Jurkat, Clone E6-1 (cell line): ENCODE data around the gene CHAF1A.

Source experiments
- DNase-seq: peaks from one replicate; pipeline ENCODE4 v3.0.0-alpha.2; 2011; ENCODE audit warnings: low read depth, low spot score
- H3K4me3 ChIP-seq: 2 replicates; pipeline ENCODE4 v1.5.1; 2011; ENCODE audit warnings: mild to moderate bottlenecking, low read length, control low read depth, moderate library complexity

Gene CHAF1A

DNA sequence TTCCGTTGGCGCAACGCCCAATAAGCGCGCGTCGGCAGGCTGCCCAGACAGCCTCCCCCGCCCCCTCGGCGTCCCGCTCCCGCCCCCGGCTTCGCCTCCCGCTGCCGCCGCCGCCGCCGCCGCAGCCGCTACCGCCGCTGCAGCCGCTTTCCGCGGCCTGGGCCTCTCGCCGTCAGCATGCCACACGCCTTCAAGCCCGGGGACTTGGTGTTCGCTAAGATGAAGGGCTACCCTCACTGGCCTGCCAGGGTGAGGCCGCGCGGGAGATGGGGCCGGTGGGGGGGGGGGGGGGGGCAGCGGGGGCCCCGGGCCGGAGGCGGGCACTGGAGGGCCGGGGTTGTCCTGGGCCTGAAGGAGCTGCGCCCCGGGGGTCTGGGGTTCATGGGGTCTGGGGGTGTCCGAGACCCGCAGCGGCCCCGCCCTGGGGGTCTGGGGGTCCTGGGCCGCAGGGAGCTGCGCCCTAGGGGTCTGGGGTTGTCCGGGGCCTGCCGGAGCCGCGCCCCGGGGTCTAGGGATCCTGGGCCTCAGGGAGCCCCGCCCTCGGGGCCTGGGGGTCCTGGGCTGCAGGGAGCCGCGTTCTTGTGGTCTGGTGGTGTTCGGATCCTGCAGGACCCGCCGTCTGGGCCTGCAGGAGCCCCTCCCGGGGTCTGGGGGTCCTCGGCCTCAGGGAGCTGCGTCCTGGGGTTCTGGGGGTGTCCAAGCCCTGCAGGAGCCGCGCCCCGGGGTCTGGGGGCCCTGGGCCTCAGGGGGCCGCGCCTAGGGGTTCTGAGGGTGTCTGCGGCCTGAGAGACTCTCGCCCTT lies 69.9 kb downstream of the CHAF1A start, which contains the start of gene HDGFL2:
HDGFL2 (plus strand) TSS at position 124 of the 801 bp plus-strand sequence; CDS start at position 178, 54 bp downstream.
- no peak for DNase-seq
- H3K4me3 ChIP-seq: peak within 1 kb of the TSS; percentile 75

DNA sequence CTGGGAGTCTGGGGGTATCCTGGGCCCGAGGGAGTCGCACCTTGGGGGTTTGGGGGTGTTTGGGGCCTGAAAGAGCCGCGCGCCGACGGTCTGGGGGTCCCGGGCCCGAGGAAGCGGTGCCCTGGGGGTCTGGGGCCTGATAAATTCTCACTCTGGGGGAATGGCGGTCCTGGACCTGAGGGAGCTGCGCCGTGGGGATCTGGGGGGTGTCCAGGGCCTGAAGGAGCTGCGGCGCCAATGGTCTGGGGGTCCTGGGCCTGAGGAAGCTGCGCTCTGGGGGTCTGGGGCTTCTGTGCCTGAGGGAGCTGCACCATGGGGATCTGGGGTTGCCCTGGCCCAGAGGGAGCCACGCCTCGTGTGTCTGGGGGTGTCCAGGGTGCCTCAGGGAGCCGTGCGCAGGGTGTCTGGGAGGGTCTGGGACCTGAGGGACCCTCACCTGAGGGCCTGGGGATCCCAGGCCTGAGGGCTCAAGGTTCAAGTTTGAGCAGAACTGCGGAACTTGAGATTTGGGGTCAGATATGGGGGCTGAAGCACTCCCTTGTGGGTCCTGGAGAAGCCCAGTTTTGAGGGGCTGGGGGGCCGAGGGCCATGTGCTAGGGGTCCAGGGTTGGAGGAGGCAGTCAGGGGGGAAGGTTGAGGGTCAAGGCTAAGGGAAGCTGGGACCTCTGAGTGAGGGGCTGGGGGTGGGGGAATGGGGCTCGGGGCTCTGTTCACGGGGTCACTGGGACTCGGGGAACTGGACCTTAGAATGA lies 70.7 kb downstream of the CHAF1A start:
- no peak for DNase-seq

DNA sequence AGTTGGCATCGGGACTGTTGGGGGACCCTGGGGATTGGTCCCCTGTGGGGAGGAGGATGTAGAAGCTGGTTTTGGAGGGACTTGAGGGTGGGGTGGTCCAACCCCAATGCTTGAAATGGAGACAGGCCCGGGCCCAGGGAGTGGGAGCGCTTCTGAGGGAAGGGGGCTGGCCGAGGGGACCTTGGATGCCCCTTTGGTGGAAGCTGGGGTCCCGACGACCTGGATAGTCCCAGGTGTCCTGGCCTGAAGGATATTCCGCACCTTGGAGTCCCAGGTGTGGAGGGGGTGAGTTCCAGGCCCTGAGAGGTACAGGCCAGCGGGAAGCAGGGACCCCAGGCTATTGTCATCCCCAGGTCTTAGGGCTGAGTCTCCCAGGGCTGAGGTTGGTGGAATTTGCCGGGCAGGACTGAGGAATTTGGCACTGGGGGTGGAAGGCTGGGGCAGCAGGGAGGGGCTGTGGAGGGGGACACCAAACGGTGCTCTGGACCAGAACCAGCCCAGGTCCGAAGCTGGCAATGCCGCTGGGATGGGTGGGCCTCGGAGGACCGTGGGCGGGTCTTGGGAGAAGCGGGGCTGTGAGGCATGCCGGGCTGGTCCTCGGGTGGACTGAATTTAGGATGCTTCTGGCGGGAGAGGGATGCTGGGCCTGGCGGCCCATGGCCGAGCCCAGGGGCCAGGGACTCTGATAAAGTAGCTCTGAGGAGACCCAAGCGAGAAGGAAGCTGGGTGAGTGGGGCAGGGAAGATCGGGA lies 71.5 kb downstream of the CHAF1A start:
- peak overlapping the region; percentile 75 for H3K4me3 ChIP-seq
- DNase-seq: no peak

More for the DNA sequence above, 70.7 kb downstream of the CHAF1A start:
- peak overlapping the region; percentile 75 for H3K4me3 ChIP-seq

DNA sequence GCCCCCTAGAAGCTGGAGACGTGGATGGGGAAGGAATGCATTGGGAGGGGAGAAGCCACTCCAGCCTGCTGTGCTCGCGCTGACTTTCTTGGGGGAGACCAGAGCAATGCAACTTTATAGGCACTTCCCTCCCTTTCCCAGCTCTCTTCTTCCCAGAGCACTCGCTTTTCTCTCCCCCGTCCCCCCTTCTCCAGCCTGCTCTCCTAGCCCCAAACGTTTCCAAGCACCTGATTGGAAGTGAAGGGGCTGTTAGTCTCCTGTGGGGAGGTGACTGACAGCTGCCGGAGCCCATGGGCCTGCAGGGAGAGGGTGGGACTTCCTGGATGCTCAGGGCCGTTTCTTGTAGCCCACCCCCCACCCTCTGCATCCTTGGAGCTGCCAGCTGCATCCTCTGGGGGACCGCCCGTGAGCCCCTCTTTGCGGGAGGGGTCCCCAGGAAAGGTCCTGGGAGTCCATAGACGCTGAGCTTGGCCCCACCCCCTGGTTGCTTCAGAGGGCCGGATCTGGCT lies 72.1 kb downstream of the CHAF1A start:
- peak overlapping the region; percentile 75 for H3K4me3 ChIP-seq
- peak; percentile 70 for DNase-seq

DNA sequence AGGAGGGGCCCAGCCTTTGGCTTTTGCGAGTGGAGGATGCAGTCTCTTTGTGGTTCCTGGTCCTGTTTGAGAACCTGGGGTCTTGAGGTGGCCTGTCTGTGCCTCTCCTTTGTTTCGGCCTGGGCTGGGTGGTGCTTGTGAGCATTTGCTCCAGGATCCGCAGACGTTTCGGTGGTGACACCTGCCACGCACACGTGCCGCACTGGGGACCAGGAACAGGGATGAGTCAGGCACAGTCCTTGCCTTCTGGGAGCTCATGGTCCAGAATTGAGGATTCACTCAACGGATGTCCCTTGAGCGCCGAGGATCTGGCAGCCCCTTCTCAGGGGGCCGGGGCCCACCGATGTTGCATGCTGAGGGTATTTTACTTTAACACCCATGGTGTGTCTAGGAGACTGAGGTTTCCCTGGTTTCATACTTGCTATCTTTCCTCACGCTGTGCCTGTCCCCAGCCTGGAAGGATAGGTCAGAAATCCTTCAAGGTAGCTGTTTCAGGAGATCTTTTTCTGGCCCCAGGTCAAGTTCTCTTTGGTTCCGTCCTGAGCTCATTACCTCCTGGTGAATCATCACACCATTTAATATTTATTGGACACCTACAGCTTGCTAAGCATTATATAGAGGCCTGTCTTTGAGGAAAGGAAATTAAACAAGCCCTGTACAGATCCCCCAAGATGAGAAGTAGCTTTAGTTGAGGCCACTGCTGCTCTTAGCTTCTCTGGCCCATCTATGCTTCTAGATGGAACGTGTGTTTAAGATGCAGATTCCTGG lies 74.8 kb downstream of the CHAF1A start:
- DNase-seq: no peak
- no peak overlapping the region for H3K4me3 ChIP-seq

DNA sequence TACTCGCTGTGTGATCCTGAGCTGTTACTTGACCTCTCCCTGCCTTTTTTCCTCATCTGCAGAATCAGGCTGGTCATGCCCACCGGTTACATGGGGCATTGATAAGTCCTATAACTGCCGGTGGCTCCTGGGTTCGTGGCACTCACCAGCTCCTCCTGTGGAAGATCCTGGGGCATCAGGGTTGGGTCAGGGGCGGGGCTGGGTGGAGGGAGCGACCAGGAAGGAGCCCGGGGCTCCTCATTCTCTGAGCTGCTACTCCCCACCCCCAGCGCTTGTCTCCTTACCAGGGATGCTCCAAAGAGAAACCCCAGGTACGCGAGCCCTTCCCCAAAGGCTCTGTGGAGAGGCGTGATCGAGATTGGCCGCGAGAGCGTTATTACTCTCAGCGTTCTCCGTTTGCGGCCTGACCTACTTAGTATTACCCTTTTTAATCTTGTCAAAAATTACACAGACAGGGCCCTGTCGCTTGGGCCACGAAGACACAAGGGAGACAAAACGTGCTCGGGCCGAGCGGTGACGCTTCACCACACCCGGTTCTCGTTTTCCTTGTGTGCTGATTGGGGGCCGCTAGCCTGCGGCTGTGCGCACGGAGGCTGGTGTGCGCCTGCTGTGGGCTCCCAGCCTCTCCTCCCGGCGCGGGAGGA lies 80.4 kb downstream of the CHAF1A start:
- no peak for DNase-seq
- H3K4me3 ChIP-seq: no peak overlapping the region

DNA sequence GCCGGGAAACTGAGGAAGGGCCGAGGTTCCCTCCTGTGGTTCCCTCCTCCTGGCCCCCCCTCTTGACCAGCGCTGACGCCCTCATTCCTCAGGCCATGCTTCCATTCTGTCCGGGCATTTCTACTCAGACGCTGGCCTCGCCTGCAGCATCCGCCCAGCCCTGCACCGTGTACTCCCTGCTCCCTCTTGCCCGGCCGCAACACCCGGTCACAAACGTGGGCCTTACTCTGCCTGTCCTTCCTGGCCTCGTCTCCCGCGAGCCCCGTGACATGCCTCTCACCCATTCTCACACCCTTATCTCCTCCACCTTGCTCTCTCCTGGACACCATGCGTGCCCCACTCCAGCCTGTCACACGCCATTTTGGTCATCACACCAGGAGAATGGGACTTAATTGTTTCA lies 80.9 kb downstream of the CHAF1A start:
- no peak for DNase-seq
- H3K4me3 ChIP-seq: no peak overlapping the region

DNA sequence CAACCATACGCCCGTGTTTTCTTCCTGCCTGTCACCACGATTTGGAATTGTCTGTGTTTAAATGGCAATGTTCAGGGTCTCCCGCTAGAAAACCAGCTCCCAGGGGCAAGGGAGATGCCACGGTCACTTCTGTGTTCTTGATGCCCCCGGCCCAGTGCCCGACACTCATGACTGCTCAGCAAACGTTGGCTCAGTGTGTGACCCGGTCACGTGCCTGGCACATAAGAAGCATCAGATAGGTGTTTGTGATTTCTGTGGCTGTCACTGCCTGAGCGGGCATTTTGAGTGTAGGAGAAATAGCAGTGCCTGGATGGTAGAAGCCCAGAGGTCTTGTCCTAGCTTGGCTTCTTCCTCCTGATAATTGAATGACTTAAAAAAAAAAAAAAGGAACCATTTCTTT lies 85.1 kb downstream of the CHAF1A start:
- DNase-seq: no peak

DNA sequence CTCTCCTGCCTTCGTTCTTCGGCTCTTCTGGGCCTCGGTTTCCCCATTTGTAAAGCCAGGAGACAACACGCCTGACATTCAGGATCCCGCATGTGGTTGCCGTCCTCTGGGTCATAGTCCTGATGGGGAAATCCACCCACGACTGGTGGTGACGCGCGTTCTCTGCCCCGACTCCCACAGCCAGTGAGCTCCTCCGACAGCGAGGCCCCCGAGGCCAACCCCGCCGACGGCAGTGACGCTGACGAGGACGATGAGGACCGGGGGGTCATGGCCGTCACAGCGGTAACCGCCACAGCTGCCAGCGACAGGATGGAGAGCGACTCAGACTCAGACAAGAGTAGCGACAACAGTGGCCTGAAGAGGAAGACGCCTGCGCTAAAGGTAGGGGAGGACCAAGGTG lies 86.1 kb downstream of the CHAF1A start:
- no peak for DNase-seq
- no peak overlapping the region for H3K4me3 ChIP-seq

More for the DNA sequence above, 85.1 kb downstream of the CHAF1A start:
- no peak overlapping the region for H3K4me3 ChIP-seq

DNA sequence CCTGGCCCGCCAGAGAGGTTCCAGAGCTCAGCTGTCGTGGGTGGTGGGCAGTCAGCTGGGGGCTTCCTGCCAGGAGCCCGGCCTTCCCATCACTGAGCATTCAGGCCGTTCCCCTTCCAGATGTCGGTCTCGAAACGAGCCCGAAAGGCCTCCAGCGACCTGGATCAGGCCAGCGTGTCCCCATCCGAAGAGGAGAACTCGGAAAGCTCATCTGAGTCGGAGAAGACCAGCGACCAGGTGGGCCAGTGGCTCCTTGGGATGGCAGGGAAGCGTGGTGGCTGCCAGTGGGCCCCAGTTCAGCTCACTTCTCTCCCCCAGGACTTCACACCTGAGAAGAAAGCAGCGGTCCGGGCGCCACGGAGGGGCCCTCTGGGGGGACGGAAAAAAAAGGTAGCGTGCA lies 89.0 kb downstream of the CHAF1A start:
- DNase-seq: no peak
- H3K4me3 ChIP-seq: no peak overlapping the region

DNA sequence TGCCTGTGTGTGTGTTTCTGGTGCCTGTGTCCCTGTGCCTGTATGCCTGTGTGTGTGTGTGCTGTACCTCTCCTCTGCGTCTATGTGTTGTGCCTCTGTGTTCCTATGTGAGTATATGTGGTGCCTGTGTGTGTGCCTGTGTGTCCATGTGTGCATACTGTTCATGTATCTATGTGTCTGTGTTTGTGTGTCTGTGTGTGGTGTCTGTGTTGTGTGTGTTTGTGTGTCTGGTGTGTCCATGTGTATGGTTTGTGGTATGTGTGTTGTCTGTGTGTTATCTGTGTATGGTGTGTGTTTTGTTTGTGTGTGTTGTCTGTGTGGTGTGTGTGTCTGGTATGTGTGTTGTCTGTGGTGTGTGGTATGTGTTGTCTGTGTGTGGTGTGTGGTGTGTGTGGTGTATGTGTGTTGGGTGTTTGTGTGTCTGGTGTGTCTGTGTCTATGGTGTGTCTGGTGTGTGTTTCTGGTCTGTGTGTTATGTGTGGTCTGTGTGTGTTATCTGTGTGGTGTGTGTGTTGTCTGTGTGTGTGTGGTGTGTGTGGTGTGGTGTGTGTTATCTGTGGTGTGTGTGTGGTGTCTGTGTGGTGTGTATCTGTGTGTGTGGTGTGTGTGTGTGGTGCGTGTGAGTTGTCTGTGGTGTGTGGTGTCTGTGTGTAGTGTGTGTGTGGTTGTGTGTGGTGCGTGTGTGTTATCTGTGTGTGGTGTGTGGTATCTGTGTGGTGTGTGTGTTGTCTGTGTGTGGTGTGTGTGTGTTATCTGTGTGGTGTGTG lies 90.1 kb downstream of the CHAF1A start:
- no peak overlapping the region for H3K4me3 ChIP-seq
- DNase-seq: no peak
